ENCODE data around the gene EXOSC5.
"Not testable (repeated sequence)": the region's sequence is repeated elsewhere in the genome, so short reads cannot be mapped to it uniquely, and the experiment has no call there.

EXOSC5 gene

DNA sequence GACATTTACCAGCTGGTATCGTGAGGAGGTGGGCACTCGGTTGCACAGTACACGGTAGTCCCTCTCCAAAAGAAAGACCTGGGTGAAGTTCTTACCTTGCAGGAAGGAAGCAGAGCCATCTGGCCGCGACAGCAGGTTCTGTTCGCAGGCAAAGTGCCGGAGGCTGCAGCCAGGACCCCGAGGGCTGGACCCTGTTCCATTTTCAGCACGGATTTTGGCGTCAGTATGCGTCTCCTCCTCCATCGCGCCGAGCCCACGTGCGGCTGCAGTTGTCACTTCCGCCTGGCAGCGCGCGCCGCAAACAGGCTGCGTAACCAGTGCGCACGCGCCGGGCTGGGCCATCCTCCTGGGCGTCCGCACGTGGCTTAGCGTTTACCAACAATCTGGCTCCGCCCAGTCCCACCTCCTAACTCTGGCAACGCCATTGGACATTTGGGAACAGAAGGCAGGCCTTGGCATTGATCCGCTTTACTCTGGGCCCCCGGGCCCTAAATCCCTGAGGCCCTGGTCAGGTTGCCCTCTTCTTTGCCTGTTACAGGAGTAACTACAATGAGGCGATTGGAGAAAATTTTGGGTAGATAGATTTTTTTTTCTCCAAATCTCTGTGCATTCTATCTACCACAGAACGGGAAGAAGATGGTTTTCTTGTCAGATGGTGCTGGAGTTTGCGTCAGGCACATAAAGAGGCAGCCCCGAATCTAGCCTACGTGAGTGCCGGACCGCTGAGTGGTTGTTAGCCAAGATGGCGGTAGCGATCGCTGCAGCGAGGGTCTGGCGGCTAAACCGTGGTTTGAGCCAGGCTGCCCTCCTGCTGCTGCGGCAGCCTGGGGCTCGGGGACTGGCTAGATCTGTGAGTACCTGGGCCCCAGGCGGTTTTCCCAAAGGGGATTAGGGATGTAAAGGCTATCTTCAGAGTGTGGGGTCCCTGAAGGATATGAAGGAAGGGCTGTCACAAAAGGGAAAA, at the start of gene EXOSC5, which contains the start of gene BCKDHA:
TSS of gene EXOSC5 (minus strand) at position 274 of the 964 bp plus-strand sequence. CDS start at position 243, 31 bp downstream.
TSS of gene BCKDHA (plus strand) at position 733 of the 964 bp plus-strand sequence. CDS start at position 743, 10 bp downstream.
- DNase-seq: peak; percentile 99

GRCh38 chr19:41445575-41445974, 48.4 kb upstream of the EXOSC5 start:
- DNase-seq: no peak

DNA sequence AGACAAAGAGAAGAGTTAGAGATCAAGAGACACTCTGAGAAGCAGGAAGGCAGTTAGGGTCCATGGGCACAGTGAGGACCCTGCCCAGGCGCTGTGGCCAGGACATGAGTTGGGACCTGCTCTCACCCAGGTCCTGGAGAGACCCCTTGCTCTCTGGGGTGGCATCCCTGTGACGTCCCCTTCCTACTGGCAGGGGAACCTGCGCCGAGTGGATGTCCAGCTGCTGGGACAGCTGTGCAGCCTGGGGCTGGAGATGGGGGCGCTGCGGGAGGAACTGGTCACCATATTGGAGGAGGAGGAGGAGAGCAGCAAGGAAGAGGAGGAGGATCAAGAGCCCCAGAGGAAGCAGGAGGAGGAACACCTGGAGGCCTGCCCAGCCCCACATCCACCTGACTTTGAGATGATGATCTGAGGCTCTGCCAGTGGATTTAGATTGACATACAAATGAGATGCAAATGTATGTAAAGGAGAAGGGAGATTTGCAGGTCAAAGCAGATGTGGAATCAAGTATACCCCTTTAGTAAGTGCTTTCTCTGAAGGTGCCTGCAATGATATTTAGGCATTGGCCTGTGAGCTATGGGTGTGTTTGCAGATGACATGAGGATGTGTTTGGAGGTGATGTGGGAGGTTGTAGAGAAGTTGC, 46.8 kb upstream of the EXOSC5 start:
- no peak for DNase-seq

DNA sequence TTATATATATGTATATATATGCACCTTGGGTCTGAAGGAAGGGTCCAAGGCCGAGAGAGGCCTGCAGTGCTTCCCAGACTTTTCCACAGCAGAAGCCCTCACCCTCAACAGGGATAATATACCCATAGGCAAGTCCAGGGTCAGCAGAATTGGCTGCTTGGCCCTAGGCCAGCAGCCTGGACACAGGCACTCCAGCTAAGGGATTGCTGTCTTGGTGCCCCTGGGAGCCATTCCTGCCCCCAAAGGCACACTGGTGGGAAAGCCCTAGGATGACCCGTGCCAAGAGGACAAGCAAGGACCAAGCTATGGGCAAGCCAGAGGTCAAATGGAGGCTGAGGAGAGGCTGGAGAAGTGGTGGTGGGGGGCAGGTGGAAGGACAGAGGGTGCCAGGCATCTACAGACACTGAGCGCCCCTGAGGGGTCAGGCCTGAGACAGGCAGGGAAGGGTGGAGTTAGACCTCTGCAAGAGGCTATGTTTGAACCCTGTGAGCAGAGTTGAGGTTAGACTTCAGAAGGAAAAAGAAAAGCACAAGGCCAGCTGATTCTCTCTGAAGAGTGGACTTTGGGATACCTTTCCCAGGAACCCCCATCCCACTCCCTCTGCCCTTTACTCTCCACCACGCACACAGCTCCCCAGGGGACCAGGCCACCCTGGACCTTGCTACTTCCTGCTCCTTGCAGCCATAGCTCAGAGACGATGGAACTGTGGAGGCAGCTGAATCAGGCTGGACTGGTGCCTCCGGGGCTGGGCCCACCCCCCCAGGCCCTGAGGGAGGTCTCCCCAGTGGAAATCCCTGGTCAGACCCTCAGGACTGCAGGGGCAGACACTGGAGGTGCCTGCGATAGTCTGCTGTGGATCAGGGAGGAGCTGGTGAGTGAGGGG, 45.6 kb upstream of the EXOSC5 start, which contains the start of gene ERICH4:
TSS of gene ERICH4 (plus strand) at position 684 of the 883 bp plus-strand sequence. CDS start at position 698, 14 bp downstream.
- no peak for DNase-seq

DNA sequence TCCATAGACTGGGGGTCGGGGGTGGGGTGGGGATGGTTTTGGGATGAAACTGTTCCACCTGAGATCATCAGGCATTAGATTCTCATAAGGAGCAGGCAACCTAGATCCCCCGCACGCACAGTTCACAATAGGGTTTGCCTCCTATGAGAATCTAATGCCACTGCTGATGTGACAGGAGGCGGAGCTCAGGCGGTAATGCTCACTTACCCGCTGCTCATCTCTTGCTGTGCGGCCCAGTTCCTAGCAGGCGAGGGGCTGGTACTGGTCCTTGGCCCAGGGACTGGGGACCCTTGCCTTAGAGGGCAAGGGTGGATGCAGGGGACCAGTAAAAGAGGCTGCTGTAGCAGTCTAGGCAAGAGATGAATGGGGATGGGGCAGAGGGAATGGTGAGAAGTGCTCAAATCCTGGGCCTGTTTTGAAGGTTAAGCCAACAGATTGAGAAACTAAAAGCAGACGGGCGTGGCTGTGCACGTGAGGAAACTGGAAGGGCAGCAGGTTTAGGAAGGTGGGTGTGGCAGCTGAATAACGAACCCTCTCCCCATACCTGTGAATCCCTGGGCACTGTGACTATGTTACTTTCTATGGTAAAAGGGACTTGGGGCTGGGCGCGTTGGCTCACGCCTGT, 44.3 kb upstream of the EXOSC5 start:
- no peak for DNase-seq

DNA sequence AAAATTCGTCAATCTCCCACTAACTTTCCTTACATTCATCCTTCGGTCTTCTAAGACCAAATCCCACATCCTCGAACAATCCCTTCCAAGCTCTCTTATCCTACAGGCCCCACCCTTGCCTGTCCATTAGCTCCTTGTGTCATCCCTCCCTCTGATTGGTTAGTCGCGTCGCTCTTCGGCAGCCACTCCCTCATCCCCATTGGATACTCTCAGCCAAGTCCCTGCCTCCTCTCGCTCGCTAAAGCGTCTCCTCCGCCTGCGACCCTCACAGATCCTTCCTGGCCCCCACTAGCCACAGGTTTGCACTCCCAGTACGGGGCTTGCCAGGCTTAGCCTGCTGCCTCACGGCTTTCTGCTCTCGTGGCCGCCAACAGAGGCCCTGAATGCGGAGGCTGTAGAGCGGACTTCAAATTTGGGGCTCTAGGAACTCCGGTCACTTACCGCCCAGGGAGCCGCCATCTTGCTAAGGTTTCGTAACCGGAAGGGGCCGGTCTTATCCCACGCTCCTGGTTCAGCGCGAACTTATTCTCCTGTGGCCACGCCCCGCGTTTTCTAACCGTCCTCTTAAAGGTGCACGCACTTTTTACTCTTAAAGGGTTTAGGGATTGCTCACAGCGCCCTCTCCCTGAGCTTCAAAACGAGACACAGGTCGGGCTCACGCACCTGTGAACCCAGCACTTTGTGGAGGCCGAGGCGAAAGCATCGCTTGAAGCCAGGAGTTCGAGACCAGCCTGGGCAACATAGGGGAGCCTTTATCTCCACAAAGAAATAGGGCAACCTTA, 42.5 kb upstream of the EXOSC5 start, which contains the start of gene DMAC2:
TSS of gene DMAC2 (minus strand) at position 472 of the 782 bp plus-strand sequence. CDS start at position 459, 13 bp downstream.
- peak; percentile 95 for DNase-seq

- DNase-seq: no peak
Measured at GRCh38 chr19:41437944-41438574, 40.9 kb upstream of the EXOSC5 start.

GRCh38 chr19:41436674-41436951, 39.5 kb upstream of the EXOSC5 start:
- no peak for DNase-seq

DNA sequence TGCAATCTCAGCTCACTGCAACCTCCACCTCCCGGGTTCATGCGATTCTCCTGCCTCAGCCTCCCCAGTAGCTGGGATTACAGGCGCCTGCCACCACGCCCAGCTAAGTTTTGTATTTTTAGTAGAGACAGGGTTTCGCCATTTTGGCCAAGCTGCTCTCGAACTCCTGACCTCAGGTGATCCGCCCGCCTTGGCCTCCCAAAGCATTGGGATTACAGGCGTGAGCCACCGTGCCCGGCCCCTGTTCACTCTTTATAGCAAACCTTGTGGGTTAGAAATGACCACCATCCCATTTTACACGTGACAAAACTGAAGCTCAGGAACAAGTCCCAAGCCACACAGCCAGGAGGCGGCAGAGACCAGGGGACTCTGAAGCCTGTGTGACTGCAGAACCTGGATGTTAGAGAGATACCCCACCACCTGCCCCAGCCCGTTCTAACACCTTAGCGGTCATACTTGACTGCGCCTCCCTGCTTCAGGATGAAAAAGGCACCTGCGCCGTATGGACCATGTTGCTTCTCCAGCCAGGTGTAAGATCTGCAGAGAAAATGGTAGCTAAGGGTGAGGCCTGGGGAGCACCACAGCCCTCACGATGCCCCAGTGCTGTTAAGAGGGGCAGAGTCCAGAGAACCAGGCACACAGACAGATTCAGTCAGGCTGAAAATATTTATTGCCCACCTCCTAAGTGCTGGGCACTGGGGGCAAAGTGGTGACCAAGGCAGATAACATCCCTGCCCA, 38.9 kb upstream of the EXOSC5 start:
- DNase-seq: no peak

DNA sequence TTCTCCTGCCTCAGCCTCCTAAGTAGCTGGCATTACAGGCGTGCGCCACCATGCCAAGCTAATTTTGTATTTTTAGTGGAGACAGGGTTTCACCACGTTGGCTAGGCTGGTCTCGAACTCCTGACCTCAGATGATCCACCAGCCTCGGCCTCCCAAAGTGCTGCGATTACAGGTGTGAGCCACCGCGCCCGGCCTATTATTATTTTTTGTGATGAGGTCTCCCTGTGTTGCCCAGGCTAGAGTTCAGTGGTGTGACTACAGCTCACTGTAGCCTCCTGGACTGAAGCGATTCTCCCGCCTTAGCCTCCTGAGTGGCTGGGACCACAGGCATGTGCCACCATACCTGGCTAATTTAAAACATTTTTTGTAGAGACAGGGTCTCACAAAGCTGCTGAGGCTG, 38.2 kb upstream of the EXOSC5 start:
- not testable (repeated sequence) for DNase-seq

DNA sequence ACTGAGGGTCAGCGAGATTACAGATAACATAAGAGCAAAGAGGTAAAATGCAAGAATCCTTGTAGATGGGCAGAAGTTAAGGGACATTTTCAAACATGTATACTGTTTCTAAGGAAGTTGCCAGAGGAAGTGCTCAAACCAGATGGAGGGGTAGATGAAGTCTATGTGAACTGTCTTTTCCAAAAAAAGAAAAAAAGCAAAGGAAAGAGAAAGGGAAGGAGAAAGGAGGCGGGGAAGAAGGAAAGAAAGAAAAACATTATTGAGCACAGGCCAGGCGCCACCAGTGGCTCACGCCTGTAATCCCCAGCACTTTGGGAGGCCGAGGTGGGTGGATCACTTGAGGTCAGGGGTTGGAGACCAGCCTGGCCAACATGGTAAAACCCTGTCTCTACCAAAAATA, 37.3 kb upstream of the EXOSC5 start:
- no peak for DNase-seq

- no peak for DNase-seq
Measured at GRCh38 chr19:41433171-41433570, 36.0 kb upstream of the EXOSC5 start.

DNA sequence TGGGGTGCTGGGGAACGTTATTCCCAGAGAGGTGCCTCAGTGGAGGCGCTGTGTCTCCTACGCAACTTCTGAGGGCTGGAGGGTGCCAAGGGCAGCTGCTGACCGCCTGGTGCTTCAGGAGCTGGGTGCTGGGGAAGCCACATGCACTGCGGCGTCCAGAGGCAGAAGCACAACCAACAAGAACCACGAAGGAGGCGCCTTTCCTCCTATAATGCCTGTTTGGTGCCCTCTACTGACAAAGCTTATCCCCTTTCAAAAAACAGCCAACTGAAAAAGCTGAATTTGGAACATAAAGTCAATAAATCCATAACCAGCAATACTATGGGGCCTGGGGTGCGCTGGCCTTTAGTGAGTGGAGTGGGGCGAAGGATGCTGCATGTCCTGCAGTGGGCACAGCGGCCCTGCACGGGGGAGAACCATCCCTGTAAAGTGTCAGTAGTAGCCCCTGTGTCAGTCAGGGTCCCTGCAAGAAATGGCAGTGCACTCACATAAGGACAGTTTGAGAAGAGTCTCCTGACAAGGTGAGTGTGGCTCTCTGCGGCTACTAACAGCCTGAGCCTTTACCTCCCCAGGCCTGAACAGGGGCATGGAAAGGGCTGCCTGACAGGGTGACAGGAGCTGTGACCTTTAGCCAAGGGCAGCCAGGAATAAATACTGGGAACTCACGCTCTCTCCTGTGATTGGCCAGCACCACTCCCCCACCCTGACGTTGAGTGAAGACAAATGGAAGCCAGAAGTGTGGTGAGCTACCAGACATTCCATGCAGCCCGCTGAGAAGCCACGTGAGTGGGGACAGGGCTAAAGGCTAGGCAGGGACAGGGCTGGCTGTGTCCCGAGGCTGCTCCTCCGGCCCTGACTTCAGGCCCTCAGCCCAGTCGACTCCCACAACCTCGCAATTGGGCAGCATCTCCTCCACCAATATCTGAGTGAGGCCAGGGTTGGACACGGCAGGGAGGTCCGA, 34.5 kb upstream of the EXOSC5 start:
- DNase-seq: peak; percentile 4

DNA sequence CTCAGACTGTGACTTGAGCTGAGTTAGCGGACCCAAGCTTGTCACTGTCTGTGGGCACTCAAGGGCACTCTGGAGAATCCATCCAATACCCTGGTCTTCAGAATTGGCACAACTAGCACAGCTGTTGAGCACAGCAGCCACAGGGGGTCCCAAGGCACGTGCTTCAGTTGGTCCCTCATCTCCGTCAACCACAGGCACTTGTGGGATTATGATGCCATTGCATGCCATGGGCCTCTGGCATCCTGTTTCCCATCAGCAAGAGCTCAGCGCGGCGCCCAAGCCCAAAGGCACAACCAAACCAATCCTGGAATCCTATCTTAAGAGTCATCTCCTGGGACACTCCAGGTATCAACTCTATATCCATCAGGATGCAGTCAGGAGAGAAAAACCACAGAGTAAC, 33.8 kb upstream of the EXOSC5 start:
- DNase-seq: no peak

- DNase-seq: no peak
Measured at GRCh38 chr19:41428481-41428859, 31.3 kb upstream of the EXOSC5 start.

DNA sequence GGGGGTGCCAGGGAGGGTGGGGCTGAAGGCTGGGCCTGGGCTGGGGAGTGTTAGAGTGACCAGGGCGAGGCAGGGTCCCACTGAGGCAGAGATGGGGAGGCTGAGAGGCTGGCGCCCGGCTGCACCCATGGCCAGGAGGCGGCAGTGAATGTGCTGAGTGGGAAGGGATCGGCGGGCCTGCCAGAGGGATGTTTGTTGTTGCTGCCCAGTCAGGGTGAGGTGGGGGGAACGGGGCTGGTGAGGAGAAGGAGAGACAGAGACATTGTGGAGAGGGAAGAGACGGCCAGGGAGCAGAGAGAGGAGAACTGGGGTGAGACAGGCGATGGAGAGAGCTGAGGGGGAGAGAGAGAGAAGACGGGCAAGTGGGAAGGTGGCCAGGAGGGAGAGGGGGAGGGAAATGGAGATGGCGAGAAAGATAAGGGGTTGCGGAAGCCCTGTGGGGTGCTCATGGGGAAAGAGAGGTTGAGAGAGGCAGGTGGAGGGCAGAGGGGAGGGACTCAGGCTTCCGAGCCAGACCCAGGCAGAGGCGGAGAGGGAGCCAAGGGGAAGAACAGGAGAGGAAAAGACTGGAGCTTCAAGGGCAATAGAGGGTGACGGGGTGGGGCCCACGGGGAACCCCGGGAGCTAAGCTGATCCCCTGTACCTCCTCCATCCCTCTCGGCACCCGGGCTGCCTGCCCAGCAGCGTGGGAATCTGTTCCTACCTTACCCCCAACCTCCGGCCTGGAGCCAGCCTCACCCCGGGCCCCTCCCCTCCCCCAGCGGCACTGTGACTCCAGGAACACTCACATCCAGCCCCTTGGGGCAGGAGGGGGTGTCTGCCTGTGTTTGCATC, 30.7 kb upstream of the EXOSC5 start:
- no peak for DNase-seq

GRCh38 chr19:41426952-41427646, 29.9 kb upstream of the EXOSC5 start, which contains the start of gene B3GNT8:
B3GNT8 (minus strand) TSS chr19:41427374; CDS start chr19:41426778, 596 bp downstream.
- no peak for DNase-seq
